GM15510 (cell line): Measurements from ENCODE around the gene FGF19.
A peak's percentile ranks its signal among the peaks of the same experiment; 100 is the strongest.

Experiments
- POLR2A ChIP-seq: IDR thresholded peaks from 3 replicates; pipeline ENCODE4 v1.6.1; 2011; ENCODE audit warnings: borderline replicate concordance; ENCODE audit not compliant: insufficient read length; ENCODE audit errors: extremely low read depth

Gene FGF19

GRCh38 chr11:69692422-69692821 is 11.4 kb downstream of the FGF19 start:
- TF ChIP-seq POLR2A: no peak

- no peak for TF ChIP-seq POLR2A
Observed at GRCh38 chr11:69691463-69691862, 12.4 kb downstream of the FGF19 start.

GRCh38 chr11:69689484-69690319 is 14.1 kb downstream of the FGF19 start:
- no peak for TF ChIP-seq POLR2A

GRCh38 chr11:69686856-69687255 is 17.0 kb downstream of the FGF19 start:
- TF ChIP-seq POLR2A: no peak

- no peak for TF ChIP-seq POLR2A
Observed at GRCh38 chr11:69686452-69686851, 17.4 kb downstream of the FGF19 start.

- TF ChIP-seq POLR2A: no peak
Observed at GRCh38 chr11:69685348-69685747, 18.5 kb downstream of the FGF19 start.

GRCh38 chr11:69684651-69685050 is 19.2 kb downstream of the FGF19 start:
- TF ChIP-seq POLR2A: no peak

- no peak for TF ChIP-seq POLR2A
Observed at GRCh38 chr11:69683764-69684333, 20.0 kb downstream of the FGF19 start.

- no peak for TF ChIP-seq POLR2A
Observed at GRCh38 chr11:69682681-69683326, 21.0 kb downstream of the FGF19 start.

- no peak for TF ChIP-seq POLR2A
Observed at GRCh38 chr11:69682221-69682620, 21.6 kb downstream of the FGF19 start.

- TF ChIP-seq POLR2A: no peak
Observed at GRCh38 chr11:69680688-69681087, 23.1 kb downstream of the FGF19 start.

GRCh38 chr11:69677749-69678148 is 26.1 kb downstream of the FGF19 start:
- TF ChIP-seq POLR2A: no peak

GRCh38 chr11:69674886-69675714 is 28.7 kb downstream of the FGF19 start, which contains the start of gene LTO1:
Gene LTO1 (minus strand): TSS chr11:69675353. CDS start chr11:69675239, 114 bp downstream.
- peak; percentile 88 for TF ChIP-seq POLR2A

GRCh38 chr11:69674267-69674885 is 29.4 kb downstream of the FGF19 start:
- TF ChIP-seq POLR2A: no peak
